NCI-H82 (cell line): ENCODE measurements around the gene FRMD4A.
"Not testable (repeated sequence)": the region's sequence is repeated elsewhere in the genome, so short reads cannot be mapped to it uniquely, and the experiment has no call there.

Experiments
- DNase-seq: peaks from one replicate; lab custom pipeline; 2025; lab: John Stamatoyannopoulos, UW

The FRMD4A gene

GRCh38 chr10:14146501-14146900 is 184.2 kb downstream of the FRMD4A start:
- no peak for DNase-seq

DNA sequence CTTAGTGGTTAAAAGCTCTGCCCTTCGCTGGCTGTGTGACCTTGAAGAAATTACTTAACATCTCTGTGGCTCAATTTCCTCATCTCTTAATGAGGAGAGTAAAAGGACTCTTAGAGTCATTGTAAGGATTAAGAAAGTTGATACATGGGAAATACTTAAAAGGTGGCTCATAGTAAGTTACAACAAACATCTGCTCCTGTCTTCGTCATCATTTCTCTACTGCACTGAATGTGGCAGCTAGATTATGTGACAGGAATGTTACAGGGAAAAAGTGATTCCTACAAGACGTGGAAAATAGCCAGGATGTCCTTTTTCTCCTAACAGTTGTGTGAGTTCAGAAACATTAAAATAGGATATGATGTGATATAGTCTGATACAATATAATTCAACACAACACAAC is 184.7 kb downstream of the FRMD4A start:
- no peak for DNase-seq

DNA sequence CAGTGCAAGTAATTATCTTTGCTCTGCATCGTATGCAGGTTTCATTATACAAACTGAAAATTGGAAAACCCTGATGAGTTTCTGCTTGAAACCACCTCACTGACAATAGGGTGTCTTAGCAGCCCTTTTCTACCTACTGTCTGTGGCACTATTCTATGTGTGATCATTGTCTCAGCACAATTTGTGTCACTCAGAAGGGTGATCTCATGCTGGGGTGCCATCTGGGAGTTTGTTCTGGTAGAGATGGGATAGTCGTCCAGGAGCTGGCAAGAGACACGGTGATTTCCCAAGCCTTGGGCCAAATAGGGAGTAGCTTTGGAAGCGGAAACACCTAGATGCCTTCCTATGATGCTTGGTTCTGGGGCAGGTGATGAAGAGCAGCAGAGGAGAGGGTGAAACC is 186.3 kb downstream of the FRMD4A start:
- DNase-seq: no peak

DNA sequence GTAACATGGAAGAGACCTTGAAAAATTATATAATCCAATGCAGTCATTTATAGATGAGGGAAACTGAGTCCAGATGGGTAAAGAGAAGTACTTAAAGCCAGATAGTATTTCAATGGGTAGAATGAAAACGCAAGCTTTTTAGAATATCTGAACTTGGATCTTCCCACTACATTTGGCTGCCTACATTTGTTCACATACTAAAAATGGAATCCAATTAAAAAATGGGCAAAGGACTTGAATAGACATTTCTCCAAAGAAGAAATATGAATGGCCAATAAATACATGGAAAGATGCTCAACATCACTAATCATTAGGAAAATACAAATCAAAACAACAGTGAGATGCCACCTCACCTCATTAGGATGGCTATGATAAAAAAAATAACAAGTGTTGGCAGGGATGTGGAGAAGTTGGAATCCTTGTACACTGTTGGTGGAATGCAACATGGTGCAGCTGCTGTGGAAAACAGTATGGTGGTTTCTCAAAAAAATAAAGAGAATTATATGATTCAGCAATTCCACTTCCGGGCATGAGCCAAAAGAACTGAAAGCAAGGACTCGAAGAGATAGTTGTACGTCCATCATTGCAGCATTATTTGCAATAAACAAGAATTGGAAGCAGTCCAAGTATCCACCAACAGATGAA is 188.0 kb downstream of the FRMD4A start:
- DNase-seq: no peak

DNA sequence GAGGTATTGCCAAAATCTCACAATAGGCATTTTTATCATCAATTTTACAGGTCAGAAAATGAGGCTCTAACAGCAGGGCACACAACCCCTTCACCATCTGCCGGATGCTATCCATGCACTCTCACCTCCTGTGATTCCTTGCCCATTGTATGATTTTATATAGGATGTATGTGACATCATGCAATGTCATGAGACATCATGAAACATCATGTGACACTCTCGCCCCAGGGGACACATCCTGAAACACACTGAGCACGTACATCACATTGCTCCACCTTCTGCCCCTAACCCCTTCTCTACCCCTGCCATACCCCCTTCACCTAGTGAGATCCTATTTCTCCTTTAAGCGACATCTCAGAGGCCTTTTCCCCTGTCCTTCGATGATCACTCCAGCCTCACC is 189.4 kb downstream of the FRMD4A start:
- DNase-seq: no peak

GRCh38 chr10:14137391-14137790 is 193.3 kb downstream of the FRMD4A start:
- DNase-seq: no peak

GRCh38 chr10:14135196-14135595 is 195.5 kb downstream of the FRMD4A start:
- DNase-seq: not testable (repeated sequence)

DNA sequence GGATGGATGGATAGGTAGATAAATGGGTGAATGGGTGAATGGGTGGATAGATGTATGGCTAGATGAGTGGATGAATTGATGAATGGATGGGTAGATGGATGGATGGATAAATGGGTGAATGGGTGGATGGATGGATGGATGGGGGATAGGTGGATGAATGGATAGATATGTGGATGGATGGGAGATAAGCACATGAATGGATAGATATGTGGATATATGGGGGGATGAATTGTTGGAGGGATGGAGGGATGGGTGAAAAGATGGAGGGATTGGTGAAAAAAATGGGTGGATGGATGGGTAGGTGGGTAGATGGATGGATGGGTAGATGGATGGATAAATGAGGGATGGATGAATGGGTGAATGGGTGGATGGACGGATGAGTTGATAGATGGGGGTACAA is 196.4 kb downstream of the FRMD4A start:
- DNase-seq: no peak

- DNase-seq: no peak
Measured at GRCh38 chr10:14131261-14131960, 199.3 kb downstream of the FRMD4A start.

DNA sequence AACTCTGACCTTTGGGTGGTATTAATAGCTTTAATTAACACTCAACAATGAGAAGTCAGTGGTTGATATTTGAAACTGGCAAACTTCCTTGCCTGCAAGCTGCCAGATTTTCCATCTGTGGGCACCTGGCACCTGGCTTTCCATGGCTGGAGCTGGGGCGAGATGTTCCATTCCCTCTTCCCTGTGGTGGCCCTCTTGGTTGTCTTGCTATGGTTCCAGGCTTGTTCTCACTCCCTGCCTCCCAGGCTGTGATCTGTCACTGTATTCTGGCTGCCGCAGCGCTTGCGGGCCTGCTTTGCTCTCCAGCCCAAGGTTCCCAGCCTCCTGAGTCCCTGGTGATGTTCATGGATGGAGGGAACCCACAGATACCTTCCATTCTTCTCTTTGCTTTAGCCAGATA is 201.0 kb downstream of the FRMD4A start:
- no peak for DNase-seq

DNA sequence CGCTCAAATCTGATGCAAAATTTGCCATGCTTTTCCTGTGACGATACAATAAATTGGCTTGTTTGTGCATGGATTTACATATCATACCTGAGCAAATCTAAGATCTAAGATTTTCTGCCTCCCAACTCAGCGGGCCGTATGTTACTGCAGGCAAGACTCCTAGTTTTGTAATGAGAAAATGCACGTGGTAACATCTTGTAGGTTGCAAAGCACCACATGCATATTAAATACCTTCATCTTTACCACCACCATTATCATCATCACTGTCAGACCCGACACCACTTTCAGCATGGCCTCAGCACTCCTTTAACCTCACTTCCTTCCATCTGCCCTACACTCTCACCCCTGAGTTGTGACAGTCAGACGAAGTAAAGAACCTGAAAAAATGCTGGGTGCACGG is 202.2 kb downstream of the FRMD4A start:
- no peak for DNase-seq

DNA sequence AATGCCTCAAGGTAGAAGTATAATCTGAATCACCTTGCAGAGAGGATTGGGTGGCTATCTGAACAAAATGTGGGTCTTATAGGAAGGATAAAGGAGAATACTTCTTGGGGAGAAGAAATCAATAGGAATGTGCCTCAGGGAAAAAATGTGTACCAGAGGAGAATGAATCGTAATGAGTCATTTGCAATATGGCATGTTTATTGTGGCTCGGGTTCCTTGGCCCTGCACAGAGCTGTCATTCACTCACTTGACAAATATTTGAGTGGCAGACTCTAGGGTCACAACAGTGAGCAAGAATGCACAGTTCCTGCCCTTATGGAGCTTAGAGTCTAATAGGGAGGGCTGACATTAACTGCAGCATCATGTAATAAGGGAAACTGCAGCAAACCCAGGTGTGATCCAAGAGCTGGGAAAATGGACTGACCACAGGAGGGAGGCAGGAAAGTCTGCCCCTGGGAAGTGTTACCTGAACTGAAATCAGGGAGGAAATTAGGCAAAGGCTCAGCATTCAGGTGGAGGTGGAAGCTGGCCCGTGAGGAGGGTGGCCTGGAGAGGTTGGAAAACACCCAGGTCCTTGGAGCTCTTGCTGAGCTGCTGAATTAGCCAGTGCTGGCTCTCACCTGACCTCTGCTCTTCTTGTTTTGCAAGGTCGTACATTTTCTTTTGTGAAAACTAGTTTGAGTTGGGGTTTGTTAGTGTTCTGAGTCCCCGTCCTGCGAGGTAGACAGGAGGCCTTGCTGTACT is 203.9 kb downstream of the FRMD4A start:
- DNase-seq: no peak

DNA sequence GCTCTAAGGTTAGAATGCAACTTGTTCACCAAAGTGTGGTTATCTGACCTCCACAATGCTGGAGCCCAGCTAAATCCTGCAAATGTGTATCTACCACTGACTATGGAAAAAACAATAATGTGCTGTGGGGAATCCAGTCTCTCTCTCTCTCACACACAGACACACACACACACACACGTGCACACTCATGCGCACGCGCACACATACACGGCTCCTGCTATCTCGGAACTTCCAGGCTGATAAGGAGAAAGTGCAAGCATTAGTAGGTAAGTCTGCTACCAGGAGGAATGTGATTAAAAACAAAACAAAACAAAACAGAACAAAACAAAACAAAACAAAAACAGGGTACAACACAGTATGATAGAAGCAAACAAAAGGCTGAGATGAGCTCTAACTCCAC is 205.2 kb downstream of the FRMD4A start:
- DNase-seq: no peak

DNA sequence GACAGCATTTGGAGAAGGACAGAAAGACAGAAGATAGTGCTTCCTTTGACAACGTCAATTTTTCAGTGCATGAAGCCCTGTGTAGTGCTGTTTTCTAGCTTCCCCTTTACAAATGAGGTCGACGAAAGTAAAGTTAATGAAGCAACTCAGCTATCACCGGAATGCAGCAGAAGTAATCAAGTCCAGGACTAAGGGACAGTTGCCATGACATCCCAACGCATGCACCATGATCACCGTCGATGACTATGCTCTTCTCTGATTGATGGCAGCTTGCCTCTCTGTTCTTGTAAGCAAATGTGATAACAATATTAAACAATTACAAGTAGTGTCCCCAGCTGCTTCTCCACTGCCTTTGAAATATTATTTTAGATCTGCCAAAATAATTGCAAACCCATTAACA is 205.8 kb downstream of the FRMD4A start:
- DNase-seq: no peak

DNA sequence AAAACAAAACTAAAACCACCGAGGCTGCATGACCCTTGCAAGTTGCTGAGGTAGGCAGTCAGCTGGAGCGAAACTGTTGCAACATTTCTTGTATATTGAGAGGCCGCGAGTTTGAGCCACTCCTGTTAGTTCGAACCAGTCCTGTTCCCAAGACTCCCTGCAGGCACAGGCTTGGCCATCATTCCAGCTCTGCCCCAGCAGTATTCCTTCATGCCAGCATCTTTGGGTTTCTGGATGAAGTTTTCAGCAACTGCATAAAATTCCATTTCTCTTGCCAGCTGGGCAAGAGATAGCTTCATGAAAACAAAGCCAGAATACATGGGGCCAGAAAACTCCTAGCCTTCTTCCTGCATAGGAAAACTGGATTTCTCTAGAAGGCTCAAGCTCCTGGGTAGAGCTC is 207.6 kb downstream of the FRMD4A start:
- no peak for DNase-seq

GRCh38 chr10:14120812-14121211 is 209.9 kb downstream of the FRMD4A start:
- no peak for DNase-seq

DNA sequence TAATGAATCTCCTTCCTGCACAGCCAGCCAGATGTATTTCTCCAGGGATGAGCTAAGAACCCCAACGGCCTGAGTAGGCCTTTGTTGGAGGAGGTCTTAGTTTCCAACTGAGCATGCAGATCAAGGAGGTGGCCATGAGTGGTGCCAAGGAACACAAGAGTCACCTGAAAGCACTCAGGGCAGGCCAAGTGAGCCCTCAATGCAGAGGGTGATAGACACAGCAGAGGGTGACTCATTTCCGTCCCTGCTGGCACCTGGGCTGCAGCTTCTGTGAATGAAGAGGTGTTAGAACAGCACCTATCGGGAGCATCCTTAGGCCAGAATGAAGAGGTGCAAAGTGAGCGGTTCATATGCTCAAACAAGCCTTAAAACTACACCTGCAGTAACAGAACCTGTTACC is 211.8 kb downstream of the FRMD4A start:
- DNase-seq: no peak

GRCh38 chr10:14116837-14117236 is 213.9 kb downstream of the FRMD4A start:
- DNase-seq: no peak

DNA sequence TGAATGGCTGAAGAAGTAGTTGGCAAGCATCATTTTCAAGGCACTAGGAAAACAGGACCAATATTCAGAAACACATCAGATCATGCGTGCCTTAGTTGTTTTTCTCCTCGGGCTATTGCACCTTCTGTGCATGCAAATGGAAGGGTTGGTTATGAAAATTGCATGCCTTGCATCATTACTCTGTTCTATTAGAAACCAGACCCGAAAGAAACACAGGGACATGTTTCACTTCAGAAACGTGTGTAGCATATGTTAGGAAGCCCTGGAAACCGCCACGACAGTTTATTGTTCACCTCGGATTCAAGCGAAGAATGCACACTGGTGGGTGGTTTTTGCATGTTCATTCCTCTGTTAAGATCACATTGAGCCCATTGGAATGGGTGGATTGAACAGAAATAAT is 214.7 kb downstream of the FRMD4A start:
- DNase-seq: no peak

GRCh38 chr10:14114791-14115190 is 215.9 kb downstream of the FRMD4A start:
- DNase-seq: peak; percentile 59

DNA sequence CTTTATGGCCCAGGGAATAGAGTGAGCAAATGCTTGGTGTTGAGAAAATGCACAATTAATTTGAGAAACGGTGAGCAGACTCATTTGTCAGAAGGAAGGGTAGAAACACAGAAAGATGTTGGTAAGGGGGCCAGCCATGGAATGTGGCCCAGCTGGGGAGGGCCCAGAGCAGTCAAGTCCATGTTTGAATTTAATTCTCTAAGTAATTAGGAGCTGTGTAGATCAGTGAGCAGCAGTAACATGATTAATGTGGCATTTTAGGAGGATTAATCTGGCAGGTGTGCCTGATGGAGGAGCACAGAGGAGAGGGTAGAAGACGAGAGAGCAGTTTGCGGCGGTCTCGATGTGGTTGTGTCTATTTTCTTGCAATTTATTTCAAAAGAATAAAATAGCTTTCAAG is 218.7 kb downstream of the FRMD4A start:
- DNase-seq: peak; percentile 86

GRCh38 chr10:14111208-14111607 is 219.5 kb downstream of the FRMD4A start:
- peak; percentile 18 for DNase-seq

GRCh38 chr10:14106828-14107227 is 223.9 kb downstream of the FRMD4A start:
- no peak for DNase-seq
